ENCODE data around the gene RFX7.
"Not testable (repeated sequence)": the region's sequence is repeated elsewhere in the genome, so short reads cannot be mapped to it uniquely, and the experiment has no call there.

The RFX7 gene

GRCh38 chr15:56203312-56203922 is 40.3 kb downstream of the RFX7 start:
- not testable (repeated sequence) for DNase-seq

- DNase-seq, result no peak
Measured at GRCh38 chr15:56202701-56203100, 41.0 kb downstream of the RFX7 start.

GRCh38 chr15:56199038-56199437 is 44.6 kb downstream of the RFX7 start:
- DNase-seq, result no peak

GRCh38 chr15:56194035-56194434 is 49.6 kb downstream of the RFX7 start:
- no peak for DNase-seq

GRCh38 chr15:56192659-56193442 is 50.8 kb downstream of the RFX7 start:
- DNase-seq, result no peak

- no peak for DNase-seq
Measured at GRCh38 chr15:56187665-56188064, 56.0 kb downstream of the RFX7 start.

GRCh38 chr15:56185980-56186379 is 57.7 kb downstream of the RFX7 start:
- no peak for DNase-seq

GRCh38 chr15:56184516-56184915 is 59.2 kb downstream of the RFX7 start:
- DNase-seq, result no peak

- no peak for DNase-seq
Measured at GRCh38 chr15:56180851-56181250, 62.8 kb downstream of the RFX7 start.

- DNase-seq, result no peak
Measured at GRCh38 chr15:56176996-56177395, 66.7 kb downstream of the RFX7 start.

GRCh38 chr15:56175788-56176187 is 67.9 kb downstream of the RFX7 start:
- no peak for DNase-seq

GRCh38 chr15:56174649-56175048 is 69.0 kb downstream of the RFX7 start:
- no peak for DNase-seq

- no peak for DNase-seq
Measured at GRCh38 chr15:56168394-56168793, 75.3 kb downstream of the RFX7 start.

GRCh38 chr15:56165234-56165633 is 78.4 kb downstream of the RFX7 start:
- no peak for DNase-seq

GRCh38 chr15:56160966-56161365 is 82.7 kb downstream of the RFX7 start:
- no peak for DNase-seq

GRCh38 chr15:56156877-56157276 is 86.8 kb downstream of the RFX7 start:
- DNase-seq, result no peak

- not testable (repeated sequence) for DNase-seq
Measured at GRCh38 chr15:56155278-56155677, 88.4 kb downstream of the RFX7 start.

GRCh38 chr15:56154768-56155167 is 88.9 kb downstream of the RFX7 start:
- not testable (repeated sequence) for DNase-seq

GRCh38 chr15:56150204-56150603 is 93.5 kb downstream of the RFX7 start:
- no peak for DNase-seq

- no peak for DNase-seq
Measured at GRCh38 chr15:56148064-56148463, 95.6 kb downstream of the RFX7 start.

GRCh38 chr15:56146756-56147155 is 96.9 kb downstream of the RFX7 start:
- DNase-seq, result no peak

GRCh38 chr15:56128081-56128480 is 115.6 kb downstream of the RFX7 start:
- DNase-seq, result no peak

- no peak for DNase-seq
Measured at GRCh38 chr15:56126409-56126808, 117.3 kb downstream of the RFX7 start.

GRCh38 chr15:56124391-56124790 is 119.3 kb downstream of the RFX7 start:
- DNase-seq, result no peak

- no peak for DNase-seq
Measured at GRCh38 chr15:56105855-56106254, 137.8 kb downstream of the RFX7 start.

All from stimulated activated naive CD4-positive, alpha-beta T cell (primary cell).